Immature natural killer cell (primary cell): ENCODE data around the gene SLC8B1. TPM values are rescaled to one million over a fixed set of nuclear protein-coding genes. Genes with fewer than 3 reads are reported as not detected.
A peak's percentile ranks its signal among the peaks of the same experiment; 100 is the strongest.

Experiments
- DNase-seq, 3 donors: peaks; one replicate each; pipeline ENCODE4 v3.0.0; 2022; ENCODE audit warnings: mixed read lengths in 1 of 3
- H3K27ac Mint-ChIP-seq, 6 donors: one replicate each; pipeline ENCODE4 v1.8.0; 2020; ENCODE audit warnings: mixed read lengths in 6 of 6, mild to moderate bottlenecking in 5 of 6, inconsistent platforms in 4 of 6, moderate library complexity in 3 of 6
- H3K27me3 Mint-ChIP-seq, 3 donors: one replicate each; pipeline ENCODE4 v1.8.0; 2020 to 2021; ENCODE audit warnings: low read depth in 3 of 3, mild to moderate bottlenecking in 3 of 3, mixed read lengths in 3 of 3, moderate library complexity in 3 of 3, inconsistent platforms in 1 of 3
- H3K36me3 Mint-ChIP-seq, 3 donors: one replicate each; pipeline ENCODE4 v1.8.0; 2020; ENCODE audit warnings: mixed read lengths in 3 of 3, inconsistent platforms in 2 of 3, mild to moderate bottlenecking in 2 of 3
- H3K4me1 Mint-ChIP-seq, 2 donors: one replicate each; pipeline ENCODE4 v1.8.0; 2020; ENCODE audit warnings: inconsistent platforms in 2 of 2, mild to moderate bottlenecking in 2 of 2, mixed read lengths in 2 of 2, moderate library complexity in 1 of 2
- H3K4me3 Mint-ChIP-seq, 5 donors: one replicate each; pipeline ENCODE4 v1.8.0; 2020; ENCODE audit warnings: mild to moderate bottlenecking in 5 of 5, mixed read lengths in 5 of 5, inconsistent platforms in 3 of 5, moderate library complexity in 3 of 5
- H3K9me3 Mint-ChIP-seq, 6 donors: one replicate each; pipeline ENCODE4 v1.8.0; 2020; ENCODE audit warnings: mild to moderate bottlenecking in 6 of 6, mixed read lengths in 6 of 6, inconsistent platforms in 4 of 6, moderate library complexity in 3 of 6
- polyA plus RNA-seq, 3 donors: library from polyadenylated mRNA; unstranded; fragments of 300-500 nt; fragmentation: Illumina TruSeq; gene quantifications; one replicate each; pipeline ENCODE4 v1.2.3, GENCODE V29; 2021

Gene SLC8B1
- polyA plus RNA-seq, 3 donors from 2014 or later: 8.0 to 18.6 (median 10.3) TPM

DNA sequence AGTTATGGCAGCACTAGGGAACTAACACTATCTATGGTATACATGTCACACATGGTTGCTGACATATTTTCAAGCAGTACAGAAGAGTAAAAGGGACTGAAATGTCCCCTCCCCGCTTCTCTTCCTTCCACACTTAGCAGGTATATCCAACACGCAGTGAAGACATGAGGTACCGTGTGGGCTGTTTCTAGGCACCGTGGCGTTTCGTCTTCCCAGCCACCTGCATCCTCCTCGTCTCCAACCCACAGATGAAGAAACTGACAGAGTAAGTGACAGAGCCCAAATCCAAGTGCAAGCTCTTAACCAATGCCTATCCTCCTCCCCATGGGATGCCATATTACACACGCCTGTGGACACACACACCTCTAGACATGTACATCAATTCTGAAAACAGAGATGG, 32.4 kb downstream of the SLC8B1 start:
- Mint-ChIP-seq H3K4me1 (peaks cover 0 to 7% of the 10 kb centered on the region in 2 donors), H3K27me3 (peaks cover 0 to 2% (median 0%) of the 10 kb centered on the region in 3 donors), H3K36me3 (peaks cover 9 to 25% (median 22%) of the 10 kb centered on the region in 3 donors), H3K9me3 (no peaks in the 10 kb centered on the region), H3K4me3 (no peak overlapping the region), H3K27ac (peak overlapping the region in 1 of 6 donors; percentile 12)
- DNase-seq: no peak

DNA sequence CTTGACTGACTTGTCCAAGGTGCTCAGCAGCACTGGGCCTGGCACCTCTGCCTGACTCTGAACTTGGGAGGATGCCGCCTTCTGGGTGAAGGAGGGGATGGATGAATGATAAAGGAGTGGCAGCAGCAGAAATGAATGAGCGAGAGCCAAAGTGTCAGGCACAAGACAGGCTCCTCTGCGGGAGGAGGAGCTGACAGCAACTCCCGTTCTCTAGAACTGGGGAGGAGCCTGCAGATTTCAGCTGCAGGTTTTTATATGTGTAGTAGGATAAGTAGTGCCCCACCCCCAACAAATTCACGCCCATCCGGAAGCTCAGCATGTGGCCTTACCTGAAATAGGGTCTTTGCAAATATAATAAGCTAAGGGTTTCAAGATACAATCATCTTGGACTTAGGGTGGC, 33.1 kb downstream of the SLC8B1 start:
- H3K27ac Mint-ChIP-seq: peak overlapping the region in 1 of 6 donors; percentile 46

DNA sequence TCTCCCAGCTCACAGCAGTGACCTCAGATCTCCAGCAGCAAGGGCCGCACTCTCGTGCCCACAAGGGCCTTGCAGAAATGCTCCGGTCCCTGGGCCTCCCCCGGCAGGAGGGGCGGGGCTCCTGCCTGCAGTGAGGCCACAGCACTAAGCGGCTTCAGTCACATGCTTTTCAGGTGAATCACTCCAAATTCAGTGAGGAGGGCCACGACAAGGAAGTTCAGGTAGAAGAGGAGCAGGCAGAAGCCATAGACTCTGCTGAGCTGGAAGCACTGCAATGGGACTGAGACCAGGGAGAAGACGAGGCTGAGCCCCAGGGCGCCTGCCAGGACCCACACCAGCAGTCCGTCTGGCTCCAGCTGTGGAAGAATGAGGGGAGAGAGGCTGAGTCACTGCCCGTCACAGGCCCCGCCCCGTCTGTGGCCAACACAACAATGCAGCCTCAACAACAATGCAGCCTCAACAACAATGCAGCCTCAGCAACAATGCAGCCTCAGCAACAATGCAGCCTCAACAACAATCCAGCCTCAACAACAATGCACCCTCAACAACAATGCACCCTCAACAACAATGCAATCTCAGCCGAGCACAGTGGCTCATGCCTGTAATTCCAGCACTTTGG, 35.2 kb downstream of the SLC8B1 start:
- Mint-ChIP-seq H3K36me3 (peaks cover 5 to 16% (median 13%) of the 10 kb centered on the region in 3 donors), H3K27me3 (peaks cover 0 to 2% (median 0%) of the 10 kb centered on the region in 3 donors)

More for the DNA sequence above, 33.1 kb downstream of the SLC8B1 start:
- Mint-ChIP-seq H3K4me3 (no peak overlapping the region), H3K9me3 (no peaks in the 10 kb centered on the region), H3K4me1 (peaks cover 0 to 7% of the 10 kb centered on the region in 2 donors), H3K36me3 (peaks cover 9 to 20% (median 16%) of the 10 kb centered on the region in 3 donors), H3K27me3 (peaks cover 0 to 2% (median 0%) of the 10 kb centered on the region in 3 donors)
- DNase-seq: no peak

DNA sequence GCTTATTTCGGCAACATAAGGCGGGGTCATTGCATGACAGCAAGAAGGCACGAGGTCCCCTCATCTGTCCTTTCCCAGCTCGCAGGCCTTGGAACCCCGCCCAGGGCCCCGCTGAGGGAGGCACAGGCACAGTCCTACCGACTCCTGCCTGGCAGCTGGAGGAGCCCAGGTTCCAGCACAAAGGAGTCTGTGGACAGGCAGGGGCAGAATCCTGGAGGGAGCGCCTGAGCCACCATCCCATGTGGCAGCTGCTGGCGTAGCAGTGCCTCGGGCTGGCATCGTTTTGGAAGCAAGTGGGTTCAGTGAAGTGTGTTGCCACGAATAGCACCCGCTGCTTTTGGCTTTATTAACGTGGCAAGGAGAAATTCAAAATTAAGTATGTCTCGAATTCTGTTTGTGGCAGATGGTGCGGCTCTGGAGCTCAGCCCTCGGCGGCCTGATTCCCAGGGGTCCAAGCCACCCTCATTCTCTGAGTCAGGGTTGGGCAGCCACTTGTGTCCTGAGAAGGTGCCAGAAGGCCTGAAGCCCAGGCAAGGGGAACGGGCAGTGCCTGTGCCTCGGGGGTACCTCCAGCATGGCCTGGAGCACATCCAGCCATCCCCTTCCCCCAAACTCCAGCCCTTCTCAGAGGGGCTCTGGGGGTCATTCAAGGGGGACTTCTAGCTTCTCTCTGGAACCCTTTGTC, 35.9 kb downstream of the SLC8B1 start:
- peaks cover 5 to 16% (median 13%) of the 10 kb centered on the region in 3 donors for H3K36me3 Mint-ChIP-seq
- H3K4me1 Mint-ChIP-seq: peaks cover 0 to 7% of the 10 kb centered on the region in 2 donors
- no peak for DNase-seq
- H3K9me3 Mint-ChIP-seq: no peaks in the 10 kb centered on the region
- H3K27ac Mint-ChIP-seq: no peak overlapping the region
- no peak overlapping the region for H3K4me3 Mint-ChIP-seq
- H3K27me3 Mint-ChIP-seq: peaks cover 0 to 2% (median 0%) of the 10 kb centered on the region in 3 donors

More for the DNA sequence above, 35.2 kb downstream of the SLC8B1 start:
- H3K9me3 Mint-ChIP-seq: no peaks in the 10 kb centered on the region
- peak overlapping the region in 1 of 6 donors; percentile 35 for H3K27ac Mint-ChIP-seq
- H3K4me1 Mint-ChIP-seq: peaks cover 0 to 7% of the 10 kb centered on the region in 2 donors
- no peak overlapping the region for H3K4me3 Mint-ChIP-seq
- no peak for DNase-seq

DNA sequence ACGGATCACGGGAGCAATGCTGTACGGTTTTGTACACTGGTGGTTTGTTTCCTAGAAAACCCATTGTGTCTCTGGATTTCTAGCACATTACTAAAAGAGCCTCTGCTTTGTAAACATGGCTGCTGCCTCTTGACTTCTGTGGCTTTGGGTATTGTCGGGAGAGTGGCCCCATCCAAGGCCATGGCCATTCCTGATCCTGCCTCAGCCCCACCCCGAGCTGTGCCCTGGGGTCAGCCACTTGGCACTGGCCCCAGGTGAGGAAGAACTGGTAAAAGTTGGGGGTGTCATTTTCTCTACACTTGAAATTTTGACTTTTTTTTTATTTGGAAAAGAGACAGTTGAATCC, 36.5 kb downstream of the SLC8B1 start:
- Mint-ChIP-seq H3K27ac (peak overlapping the region in 1 of 6 donors; percentile 17), H3K4me3 (no peak overlapping the region), H3K9me3 (no peaks in the 10 kb centered on the region), H3K4me1 (peaks cover 0 to 7% of the 10 kb centered on the region in 2 donors), H3K36me3 (peaks cover 5 to 16% (median 13%) of the 10 kb centered on the region in 3 donors), H3K27me3 (peaks cover 0 to 2% (median 0%) of the 10 kb centered on the region in 3 donors)
- no peak for DNase-seq

DNA sequence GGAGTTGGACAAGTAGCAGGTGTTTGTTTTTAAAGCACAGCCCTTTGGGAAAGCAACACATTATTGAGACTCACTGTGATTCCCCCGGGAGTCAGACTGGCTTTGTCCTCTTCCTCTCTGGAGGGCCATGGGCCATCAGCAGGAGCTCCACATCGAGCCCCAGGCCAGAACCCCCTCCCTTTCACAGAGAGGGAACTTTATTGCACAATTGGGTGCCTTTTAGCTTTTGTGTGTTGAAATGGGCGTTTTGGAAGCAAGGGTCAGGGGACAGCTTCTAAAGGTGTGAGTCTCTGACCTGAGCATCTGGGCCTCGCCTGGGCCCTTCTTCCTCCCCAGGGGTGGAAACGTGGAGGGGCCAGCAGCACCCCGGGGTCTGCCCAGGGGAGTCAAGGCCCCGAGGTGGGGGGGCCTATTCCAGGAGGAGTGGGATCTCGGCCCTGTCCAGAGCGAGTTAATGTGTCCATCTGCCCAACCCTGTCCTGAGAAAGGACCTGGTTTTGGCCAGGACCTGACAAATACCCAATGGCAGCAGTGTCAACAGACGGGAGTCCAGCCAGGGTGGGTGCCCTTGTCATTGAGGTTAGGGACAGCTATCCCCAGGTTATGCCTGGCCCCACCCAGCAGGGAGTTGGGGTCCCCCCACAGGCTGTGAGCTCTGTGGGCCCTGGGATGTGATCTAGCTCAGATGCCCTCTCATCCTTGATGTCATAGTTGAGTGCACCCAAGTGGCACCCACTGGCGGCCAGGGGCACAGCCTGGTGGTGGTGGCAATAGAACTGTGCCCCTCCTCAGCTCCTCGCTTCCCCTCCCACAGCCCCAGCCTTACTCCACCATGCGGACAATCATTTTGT, 37.1 kb downstream of the SLC8B1 start:
- peaks cover 0 to 4% of the 10 kb centered on the region in 2 donors for H3K4me1 Mint-ChIP-seq
- peaks cover 5 to 14% (median 10%) of the 10 kb centered on the region in 3 donors for H3K36me3 Mint-ChIP-seq
- H3K27me3 Mint-ChIP-seq: peaks cover 0 to under 1% (median 0%) of the 10 kb centered on the region in 3 donors
- H3K27ac Mint-ChIP-seq: peak overlapping the region in 1 of 6 donors; percentile 17
- no peak for DNase-seq
- H3K9me3 Mint-ChIP-seq: no peaks in the 10 kb centered on the region
- H3K4me3 Mint-ChIP-seq: no peak overlapping the region

DNA sequence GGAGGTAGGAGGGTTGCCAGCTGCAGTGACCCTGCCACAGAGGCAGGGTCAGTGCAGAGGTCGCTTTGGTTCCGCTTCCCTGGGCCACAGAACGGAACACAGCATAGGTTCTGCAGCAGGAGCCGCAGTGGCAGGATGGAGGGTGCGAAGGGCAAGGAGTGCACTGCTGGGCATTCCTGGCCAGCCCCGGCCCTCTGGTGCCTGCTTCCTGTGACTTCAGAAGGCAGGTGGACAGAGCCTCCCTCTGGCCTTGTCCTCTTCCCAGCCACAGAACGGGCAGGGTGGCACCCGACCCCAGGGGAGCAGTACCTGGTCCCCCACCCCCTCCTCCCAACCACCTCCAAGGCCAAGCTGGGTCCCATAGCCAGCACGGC, 37.7 kb downstream of the SLC8B1 start:
- H3K27me3 Mint-ChIP-seq: no peaks in the 10 kb centered on the region
- H3K4me1 Mint-ChIP-seq: no peaks in the 10 kb centered on the region
- no peak overlapping the region for H3K4me3 Mint-ChIP-seq
- H3K9me3 Mint-ChIP-seq: no peaks in the 10 kb centered on the region
- DNase-seq: no peak
- peaks cover 5 to 10% (median 8%) of the 10 kb centered on the region in 3 donors for H3K36me3 Mint-ChIP-seq
- no peak overlapping the region for H3K27ac Mint-ChIP-seq

DNA sequence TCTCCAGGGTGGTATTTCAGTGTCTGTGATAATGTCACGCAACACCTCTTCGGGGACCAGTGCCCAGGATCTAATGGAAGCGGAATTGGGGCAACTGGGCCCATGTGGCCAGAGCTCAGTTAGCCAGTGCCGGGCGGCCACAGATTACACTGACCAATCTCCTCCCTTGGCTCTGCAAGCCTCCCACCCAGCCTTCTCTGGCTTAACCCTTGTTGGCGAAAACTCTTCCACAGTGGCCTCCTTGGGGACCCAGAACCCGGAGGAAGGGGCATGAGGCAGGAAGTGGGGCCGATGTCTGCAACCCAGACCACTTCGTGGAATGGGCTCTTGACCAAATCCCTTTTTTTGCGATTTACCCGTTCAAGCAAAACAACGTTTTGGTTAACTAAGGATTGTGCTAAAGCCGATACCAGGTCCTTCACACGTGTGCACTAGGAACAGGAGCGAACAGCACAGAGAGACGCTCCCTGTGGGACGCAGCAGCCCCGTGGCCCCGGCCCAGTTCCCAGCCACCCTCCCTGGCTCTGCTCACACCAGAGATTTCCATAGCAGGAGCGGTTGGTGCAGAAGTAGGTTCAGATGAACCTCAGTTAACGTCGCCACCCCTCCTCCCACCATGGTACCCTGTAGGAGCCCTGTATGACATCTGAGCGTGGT, 38.2 kb downstream of the SLC8B1 start:
- H3K27me3 Mint-ChIP-seq: no peaks in the 10 kb centered on the region
- H3K9me3 Mint-ChIP-seq: no peaks in the 10 kb centered on the region
- peaks cover 4 to 9% (median 5%) of the 10 kb centered on the region in 3 donors for H3K36me3 Mint-ChIP-seq
- H3K27ac Mint-ChIP-seq: no peak overlapping the region
- H3K4me3 Mint-ChIP-seq: no peak overlapping the region
- H3K4me1 Mint-ChIP-seq: no peaks in the 10 kb centered on the region
- no peak for DNase-seq

DNA sequence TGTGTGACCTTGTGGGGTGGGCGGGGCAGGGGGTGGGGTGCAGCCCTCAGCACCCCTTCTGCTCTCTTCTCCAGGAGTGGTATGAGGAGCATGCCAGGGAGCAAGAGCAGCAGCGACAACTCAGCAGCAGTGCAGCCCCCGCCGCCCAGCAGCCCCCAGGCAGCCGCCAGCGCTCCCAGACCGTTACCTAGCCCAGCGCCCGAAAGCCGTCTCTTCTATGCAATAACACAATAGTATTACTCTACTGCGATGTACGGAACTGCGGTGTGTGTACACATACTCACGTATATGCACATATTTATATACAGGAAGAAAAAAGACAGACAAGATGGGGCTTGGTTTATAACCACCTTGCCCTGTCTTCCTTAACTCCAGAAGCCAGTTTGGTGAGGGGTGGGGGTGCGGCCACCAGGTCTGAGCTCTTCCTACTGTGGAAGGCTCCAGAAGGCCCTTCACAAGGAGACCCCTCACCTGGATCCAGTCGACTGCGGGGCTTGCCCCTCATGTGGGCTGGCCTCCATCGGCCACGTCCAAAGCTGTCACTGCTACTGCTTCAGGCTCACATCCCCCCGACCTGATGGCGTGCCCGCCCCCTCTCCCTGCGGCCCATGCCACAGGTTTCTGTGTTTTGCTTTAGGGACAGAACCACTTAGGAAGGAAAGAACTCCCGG, 38.9 kb downstream of the SLC8B1 start:
- no peak for DNase-seq
- H3K9me3 Mint-ChIP-seq: no peaks in the 10 kb centered on the region
- H3K4me3 Mint-ChIP-seq: no peak overlapping the region
- H3K27ac Mint-ChIP-seq: no peak overlapping the region
- H3K27me3 Mint-ChIP-seq: no peaks in the 10 kb centered on the region
- peaks cover 3 to 6% (median 3%) of the 10 kb centered on the region in 3 donors for H3K36me3 Mint-ChIP-seq
- H3K4me1 Mint-ChIP-seq: no peaks in the 10 kb centered on the region

DNA sequence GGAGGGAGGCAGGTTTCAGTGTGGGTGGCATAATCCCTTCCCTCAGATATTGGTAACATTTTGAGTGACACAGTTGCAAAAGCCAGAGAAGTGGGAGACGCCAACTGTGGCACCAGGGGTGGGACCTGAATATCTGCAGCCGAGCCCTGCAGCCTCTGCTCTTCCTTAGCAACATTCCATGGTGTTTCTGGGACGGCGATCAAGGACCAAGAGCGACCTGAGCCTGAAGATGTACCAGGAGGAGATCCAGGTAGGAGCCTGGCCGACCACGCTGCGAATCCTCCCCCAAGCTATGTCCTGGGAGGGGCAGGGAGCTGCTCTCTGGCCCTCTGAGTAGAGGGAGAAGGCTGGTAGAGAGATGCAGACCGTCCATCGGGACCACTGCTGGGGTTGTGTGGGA, 41.8 kb downstream of the SLC8B1 start:
- H3K36me3 Mint-ChIP-seq: peaks cover 0 to 6% (median 3%) of the 10 kb centered on the region in 3 donors
- H3K4me3 Mint-ChIP-seq: no peak overlapping the region
- H3K9me3 Mint-ChIP-seq: no peaks in the 10 kb centered on the region
- H3K27ac Mint-ChIP-seq: no peak overlapping the region
- no peak for DNase-seq
- no peaks in the 10 kb centered on the region for H3K4me1 Mint-ChIP-seq
- H3K27me3 Mint-ChIP-seq: no peaks in the 10 kb centered on the region

DNA sequence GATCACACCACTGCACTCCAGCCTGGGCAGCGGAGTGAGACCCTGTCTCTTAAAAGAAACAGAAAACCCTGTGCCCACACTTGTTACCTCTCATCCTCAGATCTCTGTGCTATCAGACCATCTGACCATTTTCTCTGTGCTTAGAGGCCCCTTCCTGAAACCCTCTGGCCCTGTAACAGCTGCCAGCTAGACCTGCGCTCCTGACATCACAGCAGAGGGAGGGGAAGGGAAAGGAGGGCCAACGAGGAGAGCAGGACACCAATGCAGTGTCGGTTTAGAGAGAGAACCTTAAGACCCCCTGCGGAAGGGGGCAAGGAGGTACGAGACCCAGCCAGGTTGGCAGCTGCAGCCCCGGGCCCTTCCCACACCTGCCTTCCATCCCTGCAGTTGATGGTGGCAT, 42.4 kb downstream of the SLC8B1 start:
- no peaks in the 10 kb centered on the region for H3K4me1 Mint-ChIP-seq
- no peak overlapping the region for H3K4me3 Mint-ChIP-seq
- no peaks in the 10 kb centered on the region for H3K9me3 Mint-ChIP-seq
- H3K36me3 Mint-ChIP-seq: peaks cover 0 to 6% (median 3%) of the 10 kb centered on the region in 3 donors
- no peaks in the 10 kb centered on the region for H3K27me3 Mint-ChIP-seq
- no peak for DNase-seq
- no peak overlapping the region for H3K27ac Mint-ChIP-seq

DNA sequence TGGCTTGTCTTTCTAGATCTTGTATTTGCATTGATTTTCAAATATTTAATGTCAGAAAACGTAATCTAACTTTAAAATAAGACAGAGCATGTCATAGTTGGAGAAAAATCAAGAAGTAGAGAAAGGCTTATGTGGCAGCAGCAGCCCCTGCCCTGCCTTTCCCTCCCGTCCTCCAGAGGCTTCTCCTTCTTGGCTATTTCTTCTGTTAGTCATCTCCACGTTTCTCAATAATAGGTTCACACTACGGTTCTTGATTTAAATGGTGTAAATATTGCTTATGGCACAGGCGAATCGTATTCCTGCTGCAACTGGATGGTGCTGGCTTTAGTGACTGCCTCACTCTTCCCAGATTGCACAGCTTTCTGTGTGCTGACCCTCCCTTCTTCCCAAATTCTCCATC, 42.8 kb downstream of the SLC8B1 start:
- Mint-ChIP-seq H3K27ac (no peak overlapping the region), H3K36me3 (peaks cover 0 to 6% (median 3%) of the 10 kb centered on the region in 3 donors), H3K4me1 (no peaks in the 10 kb centered on the region), H3K27me3 (no peaks in the 10 kb centered on the region), H3K4me3 (no peak overlapping the region), H3K9me3 (no peaks in the 10 kb centered on the region)
- DNase-seq: no peak

DNA sequence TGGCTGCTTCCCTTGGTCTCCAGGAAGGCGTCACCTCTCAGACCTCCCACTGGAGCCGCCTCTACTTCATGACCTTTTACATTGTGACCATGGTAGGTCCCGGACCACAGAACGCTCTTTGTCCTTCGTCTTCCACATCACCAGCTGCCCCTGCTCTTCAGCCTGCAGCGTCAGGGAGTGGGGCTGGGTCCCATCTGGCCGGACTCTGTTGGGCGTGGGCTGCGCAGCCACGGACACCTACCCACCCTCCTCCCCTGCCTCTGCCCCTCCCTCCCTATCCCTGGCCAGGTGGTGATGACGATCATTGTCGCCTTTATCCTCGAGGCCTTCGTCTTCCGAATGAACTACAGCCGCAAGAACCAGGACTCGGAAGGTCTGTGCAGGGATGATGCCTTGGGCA, 43.3 kb downstream of the SLC8B1 start:
- no peak for DNase-seq
- Mint-ChIP-seq H3K27ac (no peak overlapping the region), H3K36me3 (peaks cover 0 to 6% (median 3%) of the 10 kb centered on the region in 3 donors), H3K4me3 (no peak overlapping the region), H3K9me3 (no peaks in the 10 kb centered on the region), H3K4me1 (no peaks in the 10 kb centered on the region), H3K27me3 (no peaks in the 10 kb centered on the region)
